Cardiac ventricle fibroblast (primary cell): ENCODE measurements around the gene SNRPA1. TPM values are rescaled to one million over a fixed set of nuclear protein-coding genes. Genes with fewer than 3 reads are reported as not detected.

Source experiments
- total RNA-seq: library from RNA; depleted of rRNA; stranded (reverse); fragments of >200 nt; gene quantifications from 2 replicates; pipeline ENCODE4 v1.2.3, GENCODE V29; 2015

Gene SNRPA1
- total RNA-seq: 21.6 and 27.8 TPM in 2 replicates

DNA sequence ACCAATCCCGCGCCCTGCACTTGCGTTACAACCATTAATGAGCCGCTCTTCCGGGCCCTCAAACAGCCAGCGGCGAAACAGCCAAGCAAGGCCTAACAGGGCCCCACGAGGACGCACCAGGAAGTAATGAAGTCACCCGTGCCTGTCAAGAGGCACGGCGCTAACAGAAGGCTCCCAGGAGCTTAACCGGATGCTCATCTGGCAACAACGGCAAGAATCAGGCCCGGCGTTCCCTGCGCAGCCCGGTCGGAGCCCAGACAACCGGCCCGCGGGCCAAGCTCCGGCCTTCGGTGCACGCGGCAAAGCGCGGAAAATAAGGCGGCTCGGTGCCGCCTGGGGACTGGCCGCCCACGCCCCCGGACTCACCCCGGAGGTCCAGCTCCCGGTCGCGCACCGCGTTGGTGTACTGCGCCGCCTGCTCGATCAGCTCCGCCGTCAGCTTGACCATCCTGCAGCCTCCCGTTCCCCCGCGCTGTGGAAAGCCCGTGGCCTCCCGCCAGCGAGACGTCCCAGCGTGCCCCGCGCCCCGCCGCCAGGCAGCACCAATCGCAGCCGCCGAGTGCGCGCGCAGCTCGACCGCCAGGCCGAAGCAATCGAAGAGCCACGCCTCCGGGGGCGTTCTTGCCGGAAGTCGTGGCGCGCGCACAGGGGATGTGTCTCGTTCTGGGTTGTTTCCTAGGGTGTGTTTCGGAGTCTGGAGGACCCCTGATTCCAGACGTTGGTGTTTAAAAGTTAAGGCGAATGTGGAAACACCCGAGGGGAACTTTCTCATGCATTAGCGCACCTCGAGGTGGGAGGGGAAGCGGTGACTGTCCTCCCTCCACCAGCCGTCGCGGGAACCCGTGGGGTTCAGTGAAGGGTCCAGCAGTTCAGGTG is at the start of gene SNRPA1:
SNRPA1 (minus strand) TSS at position 518 of the 876 bp plus-strand sequence; CDS start at position 448, 70 bp downstream.

GRCh38 chr15:101277038-101277822 is 17.8 kb downstream of the SNRPA1 start, which contains the start of gene SELENOS:
TSS of gene SELENOS (minus strand) at chr15:101277485. CDS start at chr15:101277417, 68 bp downstream.

GRCh38 chr15:101251830-101252820 is 42.9 kb downstream of the SNRPA1 start, which contains the start of gene CHSY1:
TSS of gene CHSY1 (minus strand) at chr15:101252048. CDS start at chr15:101251456, 592 bp downstream.

Other genes starting within 250 kb of the SNRPA1 start
- gene CHSY1, start 43.2 kb downstream of the SNRPA1 start, total RNA-seq: 40.1 and 46.7 TPM in 2 replicates
- 57.1 and 92.3 TPM in 2 replicates for gene SELENOS, start 17.8 kb downstream of the SNRPA1 start, total RNA-seq
- 0.73 and 2.9 TPM in 2 replicates for gene PCSK6, start 194.5 kb upstream of the SNRPA1 start, total RNA-seq